Measurements from ENCODE around the gene ENAH.

The ENAH gene

DNA sequence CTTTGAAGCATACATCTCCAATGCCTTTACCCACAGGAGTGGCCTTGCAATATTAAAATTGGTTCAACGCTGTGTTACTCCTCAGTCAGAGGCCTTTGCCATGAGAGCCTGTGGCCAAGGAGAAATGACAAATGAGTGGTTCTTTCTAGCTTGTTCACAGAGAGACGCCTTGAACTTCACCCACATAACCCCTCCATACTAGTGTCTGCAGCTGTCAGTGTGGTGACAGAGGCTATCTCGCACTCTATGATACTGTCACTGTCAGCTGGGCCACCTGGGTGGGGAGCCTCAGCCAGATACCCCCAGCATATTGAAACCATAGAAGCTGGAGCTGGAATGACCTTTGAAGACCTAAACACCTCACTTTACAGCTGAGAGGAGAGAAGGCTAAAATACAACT is 167.7 kb downstream of the ENAH start:
- no peaks in the 10 kb centered on the region for H3K9me2 ChIP-seq (replicated peaks; ENCODE audit: insufficient read depth, low read length)
- no peaks in the 10 kb centered on the region for H3F3A ChIP-seq (ENCODE audit: insufficient read depth, low read length)
- H3K27ac ChIP-seq (ENCODE audit: low read length): no peak overlapping the region
- TF ChIP-seq EZH2 (optimal IDR thresholded peaks at IDR 0.05; ENCODE audit: low read depth, low read length) (no peak), EZH2phosphoT487 (IDR thresholded peaks at IDR 0.05; ENCODE audit: low read length) (no peak)
- TF ChIP-seq, protein P1, sequence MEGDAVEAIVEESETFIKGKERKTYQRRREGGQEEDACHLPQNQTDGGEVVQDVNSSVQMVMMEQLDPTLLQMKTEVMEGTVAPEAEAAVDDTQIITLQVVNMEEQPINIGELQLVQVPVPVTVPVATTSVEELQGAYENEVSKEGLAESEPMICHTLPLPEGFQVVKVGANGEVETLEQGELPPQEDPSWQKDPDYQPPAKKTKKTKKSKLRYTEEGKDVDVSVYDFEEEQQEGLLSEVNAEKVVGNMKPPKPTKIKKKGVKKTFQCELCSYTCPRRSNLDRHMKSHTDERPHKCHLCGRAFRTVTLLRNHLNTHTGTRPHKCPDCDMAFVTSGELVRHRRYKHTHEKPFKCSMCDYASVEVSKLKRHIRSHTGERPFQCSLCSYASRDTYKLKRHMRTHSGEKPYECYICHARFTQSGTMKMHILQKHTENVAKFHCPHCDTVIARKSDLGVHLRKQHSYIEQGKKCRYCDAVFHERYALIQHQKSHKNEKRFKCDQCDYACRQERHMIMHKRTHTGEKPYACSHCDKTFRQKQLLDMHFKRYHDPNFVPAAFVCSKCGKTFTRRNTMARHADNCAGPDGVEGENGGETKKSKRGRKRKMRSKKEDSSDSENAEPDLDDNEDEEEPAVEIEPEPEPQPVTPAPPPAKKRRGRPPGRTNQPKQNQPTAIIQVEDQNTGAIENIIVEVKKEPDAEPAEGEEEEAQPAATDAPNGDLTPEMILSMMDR (IDR thresholded peaks at IDR 0.05; ENCODE audit: low read length): no peak
- no peak overlapping the region for H3K4me3 ChIP-seq (ENCODE audit: low read length)
- no peaks in the 10 kb centered on the region for H4K20me1 ChIP-seq (ENCODE audit: insufficient read depth, low read length)
- no peak overlapping the region for H3K4me2 ChIP-seq (ENCODE audit: low read depth, low read length)
- no peaks in the 10 kb centered on the region for H3K27me3 ChIP-seq (replicated peaks; ENCODE audit: insufficient read depth, low read length)
- H2AFZ ChIP-seq (ENCODE audit: low read length): no peak overlapping the region
- H3K36me3 ChIP-seq (replicated peaks; ENCODE audit: insufficient read depth, low read length): no peaks in the 10 kb centered on the region
- H3K9me3 ChIP-seq (replicated peaks; ENCODE audit: insufficient read depth, low read length): no peaks in the 10 kb centered on the region
- no peak for DNase-seq
- H3K4me1 ChIP-seq (ENCODE audit: low read length): peaks cover 4% of the 10 kb centered on the region
- no peaks in the 10 kb centered on the region for H3K79me2 ChIP-seq (ENCODE audit: low read length)
- no peak overlapping the region for H3K9ac ChIP-seq (ENCODE audit: low read length)

DNA sequence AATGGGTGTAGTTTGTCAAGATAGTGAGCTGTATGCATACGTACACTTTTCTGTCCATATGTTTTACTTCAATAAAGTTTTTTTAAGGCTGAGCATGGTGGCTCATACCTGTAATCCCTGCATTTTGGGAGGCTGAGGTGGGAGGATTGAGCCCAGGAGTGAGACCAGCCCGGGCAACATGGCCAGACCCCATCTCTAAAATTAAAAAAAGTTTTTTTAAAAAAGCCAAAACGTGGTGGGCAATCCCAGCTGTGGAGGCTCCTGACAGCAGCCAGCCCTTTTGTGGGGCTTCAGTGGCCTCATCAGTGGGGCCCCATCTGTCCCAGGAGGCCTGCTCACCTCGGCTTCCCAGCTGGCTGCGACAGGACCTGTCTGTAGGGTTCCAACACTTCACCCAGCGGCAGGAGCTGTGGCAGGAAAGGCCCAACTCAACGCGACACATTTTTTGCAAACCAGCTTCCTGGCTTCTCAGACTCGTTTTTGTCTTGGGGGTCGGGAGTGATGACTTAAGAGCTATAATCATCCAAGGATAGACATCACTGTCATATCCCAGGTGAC is 168.2 kb downstream of the ENAH start:
- H3K9me3 ChIP-seq (replicated peaks; ENCODE audit: insufficient read depth, low read length): no peaks in the 10 kb centered on the region
- H3K27ac ChIP-seq (ENCODE audit: low read length): no peak overlapping the region
- no peak overlapping the region for H3K9ac ChIP-seq (ENCODE audit: low read length)
- TF ChIP-seq EZH2phosphoT487 (IDR thresholded peaks at IDR 0.05; ENCODE audit: low read length) (no peak), EZH2 (optimal IDR thresholded peaks at IDR 0.05; ENCODE audit: low read depth, low read length) (no peak)
- TF ChIP-seq, protein P1 (IDR thresholded peaks at IDR 0.05; ENCODE audit: low read length): no peak
- no peaks in the 10 kb centered on the region for H3K36me3 ChIP-seq (replicated peaks; ENCODE audit: insufficient read depth, low read length)
- DNase-seq: no peak
- H3K9me2 ChIP-seq (replicated peaks; ENCODE audit: insufficient read depth, low read length): no peaks in the 10 kb centered on the region
- H3K4me2 ChIP-seq (ENCODE audit: low read depth, low read length): no peak overlapping the region
- no peaks in the 10 kb centered on the region for H3F3A ChIP-seq (ENCODE audit: insufficient read depth, low read length)
- no peak overlapping the region for H2AFZ ChIP-seq (ENCODE audit: low read length)
- no peaks in the 10 kb centered on the region for H3K27me3 ChIP-seq (replicated peaks; ENCODE audit: insufficient read depth, low read length)
- no peak overlapping the region for H3K4me3 ChIP-seq (ENCODE audit: low read length)
- H3K79me2 ChIP-seq (ENCODE audit: low read length): no peaks in the 10 kb centered on the region
- H3K4me1 ChIP-seq (ENCODE audit: low read length): peaks cover 4% of the 10 kb centered on the region
- no peaks in the 10 kb centered on the region for H4K20me1 ChIP-seq (ENCODE audit: insufficient read depth, low read length)

DNA sequence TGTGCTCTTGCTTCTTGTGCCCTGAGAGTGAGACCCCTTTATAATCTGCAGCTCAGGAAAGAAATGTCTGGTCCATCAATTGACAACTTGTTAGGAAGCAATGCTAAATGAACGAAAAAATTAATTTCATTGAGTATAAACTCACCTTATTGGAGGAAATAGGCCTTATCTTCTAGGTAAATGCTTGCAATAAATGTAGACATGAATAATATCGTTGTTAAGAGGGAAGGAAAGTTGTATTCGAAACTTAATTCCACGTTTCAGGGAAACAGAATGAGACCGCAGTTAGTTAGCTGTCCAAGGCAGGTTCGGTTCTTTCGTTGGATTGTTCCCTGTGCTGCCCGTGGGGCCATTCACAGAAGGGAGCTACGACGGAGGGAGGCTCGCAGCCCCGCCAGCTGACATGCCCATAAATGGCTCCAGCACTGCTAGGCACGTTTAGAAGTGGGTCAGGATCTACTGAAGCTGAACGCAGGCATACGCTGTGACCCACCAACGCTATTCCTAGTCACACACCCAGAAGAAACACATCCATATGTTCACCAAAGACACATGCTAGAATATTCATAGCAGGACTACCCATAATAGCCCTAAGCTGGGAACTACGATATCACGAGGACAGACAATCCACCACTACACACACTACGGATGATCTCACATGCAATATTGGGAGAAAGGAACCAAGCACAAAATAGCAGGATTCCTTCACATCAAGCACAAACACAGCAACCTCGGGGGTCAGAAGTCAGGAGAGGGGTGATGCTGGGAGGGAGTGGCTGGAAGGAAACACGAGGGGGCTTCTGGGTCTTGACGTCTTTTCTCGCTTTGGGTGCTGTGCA is 168.9 kb downstream of the ENAH start:
- DNase-seq: no peak
- H3K4me2 ChIP-seq (ENCODE audit: low read depth, low read length): no peak overlapping the region
- no peak overlapping the region for H3K9ac ChIP-seq (ENCODE audit: low read length)
- no peak overlapping the region for H3K4me3 ChIP-seq (ENCODE audit: low read length)
- H2AFZ ChIP-seq (ENCODE audit: low read length): no peak overlapping the region
- TF ChIP-seq EZH2 (optimal IDR thresholded peaks at IDR 0.05; ENCODE audit: low read depth, low read length) (no peak), EZH2phosphoT487 (IDR thresholded peaks at IDR 0.05; ENCODE audit: low read length) (no peak)
- TF ChIP-seq, protein P1 (IDR thresholded peaks at IDR 0.05; ENCODE audit: low read length): no peak
- H3K9me3 ChIP-seq (replicated peaks; ENCODE audit: insufficient read depth, low read length): no peaks in the 10 kb centered on the region
- no peaks in the 10 kb centered on the region for H3K9me2 ChIP-seq (replicated peaks; ENCODE audit: insufficient read depth, low read length)
- no peaks in the 10 kb centered on the region for H3K36me3 ChIP-seq (replicated peaks; ENCODE audit: insufficient read depth, low read length)
- no peak overlapping the region for H3K27ac ChIP-seq (ENCODE audit: low read length)
- H4K20me1 ChIP-seq (ENCODE audit: insufficient read depth, low read length): no peaks in the 10 kb centered on the region
- H3K79me2 ChIP-seq (ENCODE audit: low read length): no peaks in the 10 kb centered on the region
- H3K4me1 ChIP-seq (ENCODE audit: low read length): peaks cover 4% of the 10 kb centered on the region
- H3K27me3 ChIP-seq (replicated peaks; ENCODE audit: insufficient read depth, low read length): no peaks in the 10 kb centered on the region
- no peaks in the 10 kb centered on the region for H3F3A ChIP-seq (ENCODE audit: insufficient read depth, low read length)
